HepG2 (cell line): ENCODE results near the gene CYP2J2. TPM values are rescaled to one million over a fixed set of nuclear protein-coding genes. Genes with fewer than 3 reads are reported as not detected.

Experiments used
- AFF4 ChIP-seq: sonication (generic); formaldehyde crosslinking; IDR thresholded peaks from 2 replicates; pipeline ENCODE4 v1.4.0; 2020; ENCODE audit warnings: missing genetic modification reagents
- ATF3 ChIP-seq: sonication (generic); formaldehyde crosslinking; IDR thresholded peaks from 2 replicates; pipeline ENCODE4 v1.4.0; 2020; ENCODE audit warnings: missing genetic modification reagents
- ATF6 ChIP-seq: sonication (generic); formaldehyde crosslinking; conservative IDR thresholded peaks from 2 replicates; pipeline ENCODE4 v1.4.0; 2020; ENCODE audit warnings: missing genetic modification reagents
- CTCF ChIP-seq: sonication (generic); formaldehyde crosslinking; IDR thresholded peaks from 2 replicates; pipeline ENCODE4 v1.5.0; 2020; ENCODE audit warnings: mild to moderate bottlenecking, missing genetic modification reagents, moderate library complexity
- FOXK1 ChIP-seq: sonication (generic); formaldehyde crosslinking; IDR thresholded peaks from 2 replicates; pipeline ENCODE4 v1.4.0; 2020; ENCODE audit warnings: low read depth, missing genetic modification reagents, borderline replicate concordance
- GPN1 ChIP-seq: sonication (generic); formaldehyde crosslinking; IDR thresholded peaks from 2 replicates; pipeline ENCODE4 v1.5.1; 2020; ENCODE audit warnings: missing genetic modification reagents, borderline replicate concordance
- HOXA5 ChIP-seq: sonication (generic); formaldehyde crosslinking; IDR thresholded peaks from 2 replicates; pipeline ENCODE4 v1.4.0; 2020; ENCODE audit warnings: missing genetic modification reagents
- NONO ChIP-seq, 2 experiments: fragments of 450-650 bp in 1 of 2; sonication (generic) in 1 of 2; formaldehyde crosslinking in 1 of 2; IDR thresholded peaks in 1 of 2; conservative IDR thresholded peaks in 1 of 2; 2 replicates each; pipeline versions ENCODE4 v1.6.1 to v1.8.0; 2017 to 2022; ENCODE audit warnings: mild to moderate bottlenecking in 1 of 2, missing genetic modification reagents in 1 of 2, moderate library complexity in 1 of 2
- NR2F6 ChIP-seq, 2 experiments: IDR thresholded peaks; 2 replicates each; pipeline ENCODE4 v1.6.1; 2016; ENCODE audit warnings: antibody characterized with exemption in 1 of 2, mild to moderate bottlenecking in 1 of 2
- SATB2 ChIP-seq: sonication (generic); formaldehyde crosslinking; IDR thresholded peaks from 2 replicates; pipeline ENCODE4 v1.5.0; 2020; ENCODE audit warnings: missing genetic modification reagents
- TEF ChIP-seq: sonication (generic); formaldehyde crosslinking; IDR thresholded peaks from 2 replicates; pipeline ENCODE4 v1.5.0; 2020; ENCODE audit warnings: missing genetic modification reagents
- TSC22D2 ChIP-seq: sonication (generic); formaldehyde crosslinking; IDR thresholded peaks from 2 replicates; pipeline ENCODE4 v1.5.1; 2020; ENCODE audit warnings: missing genetic modification reagents, mild to moderate bottlenecking, borderline replicate concordance
- ZNF207 ChIP-seq: fragments of 450-650 bp; IDR thresholded peaks from 2 replicates; pipeline ENCODE4 v1.6.1; 2016; ENCODE audit warnings: antibody characterized with exemption, borderline replicate concordance
- ZNF549 ChIP-seq: sonication (generic); formaldehyde crosslinking; IDR thresholded peaks from 2 replicates; pipeline ENCODE4 v1.5.0; 2020; ENCODE audit warnings: missing genetic modification reagents
- ZNF672 ChIP-seq: sonication (generic); formaldehyde crosslinking; IDR thresholded peaks from 2 replicates; pipeline ENCODE4 v1.8.1; 2022; ENCODE audit warnings: missing genetic modification reagents
- ZSCAN21 ChIP-seq: sonication (generic); formaldehyde crosslinking; IDR thresholded peaks from 2 replicates; pipeline ENCODE4 v1.8.0; 2022; ENCODE audit warnings: mild to moderate bottlenecking, missing genetic modification reagents, moderate library complexity, borderline replicate concordance
- ZSCAN9 ChIP-seq: IDR thresholded peaks from 2 replicates; pipeline ENCODE4 v1.6.1; 2016; ENCODE audit warnings: borderline replicate concordance
- polyA plus RNA-seq, 8 experiments: library from polyadenylated mRNA; depleted of rRNA in 3 of 8; stranded (reverse) in 7 of 8; unstranded in 1 of 8; fragments of >200 nt; fragmentation: Illumina TruSeq in 4 of 8; extraction: Trizol in 4 of 8; gene quantifications; 2 replicates each; pipeline versions ENCODE4 v1.2.1 to v1.2.3, GENCODE V29; 2011 to 2016; ENCODE audit warnings: low read depth in 4 of 8, missing spikeins in 1 of 8, mixed read lengths in 1 of 8; ENCODE audit not compliant: insufficient read depth in 1 of 8
- total RNA-seq, 5 experiments: library from RNA; depleted of rRNA; stranded (reverse); fragments of >200 nt; fragmentation: Illumina TruSeq; extraction: Trizol; gene quantifications; 2 replicates each; pipeline ENCODE4 v1.2.3, GENCODE V29; 2016; ENCODE audit warnings: low read depth in 1 of 5

CYP2J2 gene
- total and polyA plus RNA-seq, 2 of the 13 experiments (the other 11 are each of a cell fraction or from before 2014, with no cell fraction given): 2.1 to 5.9 TPM

GRCh38 chr1:59856725-59857338 lies 69.7 kb downstream of the CYP2J2 start (continued):
- no peak for TF ChIP-seq ZSCAN21 (CRISPR knock-in tag)
- TF ChIP-seq ZNF549 (CRISPR knock-in tag): no peak
- no peak for TF ChIP-seq AFF4 (CRISPR knock-in tag)
- TF ChIP-seq CTCF (CRISPR knock-in tag): no peak
- 0 out of 2 replicates have a peak, but pooled peaks have one; percentile 45 for TF ChIP-seq TEF (CRISPR knock-in tag)
- TF ChIP-seq TSC22D2 (CRISPR knock-in tag): no peak
- no peak for TF ChIP-seq HOXA5
- TF ChIP-seq ZNF207: no peak
- TF ChIP-seq NONO (IDR thresholded peaks at IDR 0.05): no peak
- TF ChIP-seq NONO (CRISPR knock-in tag; conservative IDR thresholded peaks at IDR 0.05): no peak
- 0 out of 2 replicates have a peak, but pooled peaks have one; percentile 28 for TF ChIP-seq ZSCAN9
- TF ChIP-seq NR2F6 (IDR thresholded peaks at IDR 0.05): peak; percentile 61; the same call in 1 of the 2 replicates
- peak; percentile 70 for TF ChIP-seq NR2F6 (CRISPR knock-in tag; IDR thresholded peaks at IDR 0.05)
- TF ChIP-seq GPN1 (CRISPR knock-in tag): no peak
- peak; percentile 58; the same call in 1 of the 2 replicates for TF ChIP-seq FOXK1 (CRISPR knock-in tag)
- TF ChIP-seq ZNF672: no peak
- TF ChIP-seq ATF3 (CRISPR knock-in tag): no peak
- no peak for TF ChIP-seq ATF6
- TF ChIP-seq SATB2: no peak
